ENCODE data around the gene GAPDHS.

GAPDHS gene

GRCh38 chr19:35516310-35516709, 16.9 kb upstream of the GAPDHS start:
- H2AFZ ChIP-seq, result no peak overlapping the region
- H3K27me3 ChIP-seq (ENCODE audit: control insufficient read depth, insufficient read depth, low read length), result no peaks in the 10 kb centered on the region
- no peaks in the 10 kb centered on the region for H3K4me1 ChIP-seq
- TF ChIP-seq CTCF (IDR thresholded peaks at IDR 0.05), result no peak
- no peak overlapping the region for H3K9ac ChIP-seq
- no peak overlapping the region for H3K4me3 ChIP-seq (ENCODE audit: low read depth, low read length)
- H3K4me2 ChIP-seq (ENCODE audit: low read length), result no peak overlapping the region
- H3K9me3 ChIP-seq (ENCODE audit: control insufficient read depth, low read length), result no peaks in the 10 kb centered on the region
- no peak overlapping the region for H3K27ac ChIP-seq
- no peaks in the 10 kb centered on the region for H3K79me2 ChIP-seq
- no peaks in the 10 kb centered on the region for H3K36me3 ChIP-seq (ENCODE audit: control insufficient read depth, insufficient read depth, low read length)

DNA sequence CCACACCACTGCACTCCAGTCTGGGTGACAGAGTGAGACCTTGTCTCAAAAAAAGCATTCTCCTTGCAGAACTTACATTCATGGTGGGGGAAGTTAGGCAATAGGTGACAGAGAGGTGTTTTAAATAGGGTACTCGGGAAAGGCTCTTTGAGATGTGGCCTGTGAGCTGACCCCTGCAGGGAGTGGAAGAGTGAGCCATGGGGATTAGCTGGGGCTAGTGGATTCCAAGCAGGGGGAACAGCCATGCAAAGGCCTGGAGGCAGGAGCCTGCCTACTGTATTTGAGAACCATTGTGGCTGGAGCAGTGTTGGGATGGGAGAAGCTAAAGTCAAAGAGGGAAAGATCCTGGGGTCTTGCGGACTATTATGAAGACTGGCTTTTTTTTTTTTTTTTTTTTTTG, 15.9 kb upstream of the GAPDHS start:
- Histone ChIP-seq H2AFZ (no peak overlapping the region), H3K79me2 (no peaks in the 10 kb centered on the region), H3K4me3 (ENCODE audit: low read depth, low read length) (no peak overlapping the region), H3K9me3 (ENCODE audit: control insufficient read depth, low read length) (no peaks in the 10 kb centered on the region), H3K27me3 (ENCODE audit: control insufficient read depth, insufficient read depth, low read length) (no peaks in the 10 kb centered on the region), H3K4me2 (ENCODE audit: low read length) (no peak overlapping the region), H3K27ac (no peak overlapping the region), H3K9ac (no peak overlapping the region), H3K4me1 (no peaks in the 10 kb centered on the region), H3K36me3 (ENCODE audit: control insufficient read depth, insufficient read depth, low read length) (no peaks in the 10 kb centered on the region)
- TF ChIP-seq CTCF (IDR thresholded peaks at IDR 0.05), result no peak

DNA sequence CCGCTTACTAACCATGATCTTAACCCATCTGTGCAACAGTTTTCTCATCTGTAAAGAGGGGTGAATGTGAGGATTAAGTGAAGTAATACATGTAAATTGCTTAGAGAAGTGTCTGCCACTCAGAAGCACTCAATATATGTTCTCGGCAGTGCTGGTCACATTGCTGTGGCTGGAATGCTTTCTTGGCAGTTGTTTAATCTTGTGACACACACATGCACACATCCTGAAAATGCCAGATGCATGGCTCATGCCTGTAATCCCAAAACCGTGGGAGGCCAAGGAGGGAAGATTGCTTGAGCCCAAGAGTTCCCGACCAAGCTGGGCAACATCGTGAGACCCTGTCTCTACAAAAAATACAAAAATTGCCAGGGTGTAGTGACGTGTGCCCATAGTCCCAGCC, 14.9 kb upstream of the GAPDHS start:
- Histone ChIP-seq H2AFZ (no peak overlapping the region), H3K4me1 (no peaks in the 10 kb centered on the region), H3K27ac (no peak overlapping the region), H3K27me3 (ENCODE audit: control insufficient read depth, insufficient read depth, low read length) (no peaks in the 10 kb centered on the region), H3K4me2 (ENCODE audit: low read length) (no peak overlapping the region), H3K9me3 (ENCODE audit: control insufficient read depth, low read length) (no peaks in the 10 kb centered on the region), H3K9ac (no peak overlapping the region), H3K4me3 (ENCODE audit: low read depth, low read length) (no peak overlapping the region), H3K36me3 (ENCODE audit: control insufficient read depth, insufficient read depth, low read length) (no peaks in the 10 kb centered on the region), H3K79me2 (no peaks in the 10 kb centered on the region)
- TF ChIP-seq CTCF (IDR thresholded peaks at IDR 0.05), result no peak

DNA sequence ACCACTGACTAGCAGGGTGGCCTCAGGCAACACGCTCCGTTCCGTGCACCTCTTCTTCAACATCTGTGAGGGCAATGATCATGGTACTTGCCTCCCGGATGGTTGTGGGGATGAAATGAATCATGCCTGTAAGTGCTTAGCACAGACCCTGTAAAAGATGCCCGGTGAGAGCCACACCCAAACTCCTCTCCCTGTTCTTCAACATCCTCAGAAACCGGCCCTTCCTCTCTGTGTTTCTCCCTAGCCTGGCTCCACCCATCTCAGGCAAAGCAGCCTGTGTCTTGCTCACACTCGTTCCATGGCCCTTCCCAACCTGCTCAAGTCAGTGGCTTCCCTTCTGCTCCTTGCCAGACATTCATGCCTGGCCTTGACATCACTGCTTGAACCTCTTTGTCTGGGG, 14.0 kb upstream of the GAPDHS start:
- Histone ChIP-seq H3K4me3 (ENCODE audit: low read depth, low read length) (no peak overlapping the region), H3K79me2 (no peaks in the 10 kb centered on the region), H3K9ac (no peak overlapping the region), H3K36me3 (ENCODE audit: control insufficient read depth, insufficient read depth, low read length) (no peaks in the 10 kb centered on the region), H3K9me3 (ENCODE audit: control insufficient read depth, low read length) (no peaks in the 10 kb centered on the region), H2AFZ (no peak overlapping the region), H3K27me3 (ENCODE audit: control insufficient read depth, insufficient read depth, low read length) (no peaks in the 10 kb centered on the region), H3K27ac (no peak overlapping the region), H3K4me1 (no peaks in the 10 kb centered on the region), H3K4me2 (ENCODE audit: low read length) (no peak overlapping the region)
- TF ChIP-seq CTCF (IDR thresholded peaks at IDR 0.05), result no peak

GRCh38 chr19:35521124-35521743, 12.0 kb upstream of the GAPDHS start:
- TF ChIP-seq CTCF (IDR thresholded peaks at IDR 0.05), result no peak
- Histone ChIP-seq H3K4me3 (ENCODE audit: low read depth, low read length) (no peak overlapping the region), H3K4me2 (ENCODE audit: low read length) (no peak overlapping the region), H3K27ac (no peak overlapping the region), H3K4me1 (no peaks in the 10 kb centered on the region), H3K27me3 (ENCODE audit: control insufficient read depth, insufficient read depth, low read length) (no peaks in the 10 kb centered on the region), H3K36me3 (ENCODE audit: control insufficient read depth, insufficient read depth, low read length) (no peaks in the 10 kb centered on the region), H3K9ac (no peak overlapping the region), H3K79me2 (no peaks in the 10 kb centered on the region), H3K9me3 (ENCODE audit: control insufficient read depth, low read length) (no peaks in the 10 kb centered on the region), H2AFZ (no peak overlapping the region)
